Calu3 (cell line): ENCODE results near the gene KRT72. TPM values are rescaled to one million over a fixed set of nuclear protein-coding genes. Genes with fewer than 3 reads are reported as not detected.

ENCODE experiments used
- BruUV-seq: library from RNA; stranded (reverse); fragments of 400-500 nt; replicated peaks from 2 replicates; lab custom pipeline; 2021; lab: Mats Ljungman, UMichigan
- CTCF ChIA-PET: fragments of 300-600 bp; sonication (Branson Sonifier 250); formaldehyde crosslinking; loops from one replicate; lab custom pipeline; 2022; ENCODE audit warnings: antibody characterized with exemption; lab: Charles Lee
- DNase-seq: peaks from one replicate; pipeline ENCODE4 v3.0.0; 2022
- H3K27ac Mint-ChIP-seq: one replicate; pipeline ENCODE4 v1.8.0; 2022; ENCODE audit warnings: mixed read lengths; ENCODE audit not compliant: unreplicated experiment
- H3K27me3 Mint-ChIP-seq: one replicate; pipeline ENCODE4 v1.8.0; 2022; ENCODE audit warnings: mixed read lengths; ENCODE audit not compliant: unreplicated experiment
- H3K36me3 Mint-ChIP-seq: one replicate; pipeline ENCODE4 v1.8.0; 2022; ENCODE audit warnings: mild to moderate bottlenecking, moderate library complexity, mixed read lengths; ENCODE audit not compliant: insufficient read depth, unreplicated experiment
- H3K4me1 Mint-ChIP-seq: one replicate; pipeline ENCODE4 v1.8.0; 2022; ENCODE audit warnings: mild to moderate bottlenecking, low read depth, mixed read lengths; ENCODE audit not compliant: unreplicated experiment
- H3K4me3 Mint-ChIP-seq: one replicate; pipeline ENCODE4 v1.8.0; 2022; ENCODE audit warnings: mild to moderate bottlenecking, low read depth, moderate library complexity, mixed read lengths; ENCODE audit not compliant: unreplicated experiment
- H3K9me3 Mint-ChIP-seq: one replicate; pipeline ENCODE4 v1.8.0; 2022; ENCODE audit warnings: low read depth, mixed read lengths; ENCODE audit not compliant: unreplicated experiment
- CTCF ChIP-seq: fragments of 200-600 bp; IDR thresholded peaks from one replicate; pipeline ENCODE4 v1.8.0; 2022; ENCODE audit warnings: antibody characterized with exemption; ENCODE audit not compliant: unreplicated experiment
- intact Hi-C: fragments of 100-400 bp; cut with micrococcal nuclease; formaldehyde crosslinking; loops from one replicate; pipeline ENCODE4 v1.10.0; 2022; ENCODE audit not compliant: unreplicated experiment
- total RNA-seq: library from RNA; stranded (reverse); gene quantifications from 2 replicates; pipeline ENCODE4 v1.2.3, GENCODE V29; 2022

Gene KRT72
- total RNA-seq, 1 experiment from 2014 or later, result not detected

GRCh38 chr12:52632656-52633055, 31.4 kb upstream of the KRT72 start:
- peaks cover 81% of the 10 kb centered on the region for H3K27me3 Mint-ChIP-seq
- no peak for TF ChIP-seq CTCF
- H3K4me3 Mint-ChIP-seq, result no peak overlapping the region
- CTCF ChIA-PET, result interaction anchor here (0.5 to 1.1 kb wide), 2 partner anchors 50 to 345 kb away, joined by 3 to 4 read pairs; no protein-coding TSS in a partner anchor
- no peaks in the 10 kb centered on the region for H3K4me1 Mint-ChIP-seq
- H3K36me3 Mint-ChIP-seq, result no peaks in the 10 kb centered on the region
- no TSS peak for BruUV-seq
- H3K27ac Mint-ChIP-seq, result no peak overlapping the region
- intact Hi-C loops, result no loop called here
- no peak for DNase-seq
- H3K9me3 Mint-ChIP-seq, result no peaks in the 10 kb centered on the region

GRCh38 chr12:52631676-52632459, 30.6 kb upstream of the KRT72 start:
- intact Hi-C loops, result no loop called here
- Mint-ChIP-seq H3K4me1 (no peaks in the 10 kb centered on the region), H3K4me3 (no peak overlapping the region), H3K27me3 (peaks cover 84% of the 10 kb centered on the region), H3K27ac (no peak overlapping the region), H3K9me3 (no peaks in the 10 kb centered on the region), H3K36me3 (no peaks in the 10 kb centered on the region)
- TF ChIP-seq CTCF, result no peak
- CTCF ChIA-PET, result no interaction called here
- BruUV-seq, result no TSS peak
- no peak for DNase-seq

GRCh38 chr12:52631264-52631663, 30.0 kb upstream of the KRT72 start:
- DNase-seq, result no peak
- no peak overlapping the region for H3K4me3 Mint-ChIP-seq
- no peak for TF ChIP-seq CTCF
- H3K27ac Mint-ChIP-seq, result no peak overlapping the region
- H3K9me3 Mint-ChIP-seq, result no peaks in the 10 kb centered on the region
- CTCF ChIA-PET, result no interaction called here
- H3K4me1 Mint-ChIP-seq, result no peaks in the 10 kb centered on the region
- no TSS peak for BruUV-seq
- no peaks in the 10 kb centered on the region for H3K36me3 Mint-ChIP-seq
- intact Hi-C loops, result no loop called here
- peaks cover 84% of the 10 kb centered on the region for H3K27me3 Mint-ChIP-seq

GRCh38 chr12:52630599-52631200, 29.4 kb upstream of the KRT72 start:
- BruUV-seq, result no TSS peak
- H3K4me1 Mint-ChIP-seq, result no peaks in the 10 kb centered on the region
- H3K4me3 Mint-ChIP-seq, result no peak overlapping the region
- intact Hi-C loops, result no loop called here
- no peaks in the 10 kb centered on the region for H3K36me3 Mint-ChIP-seq
- H3K27ac Mint-ChIP-seq, result no peak overlapping the region
- peaks cover 86% of the 10 kb centered on the region for H3K27me3 Mint-ChIP-seq
- no peak for TF ChIP-seq CTCF
- H3K9me3 Mint-ChIP-seq, result no peaks in the 10 kb centered on the region
- CTCF ChIA-PET, result no interaction called here
- no peak for DNase-seq
